ENCODE measurements around the gene HIP1R.

HIP1R gene

DNA sequence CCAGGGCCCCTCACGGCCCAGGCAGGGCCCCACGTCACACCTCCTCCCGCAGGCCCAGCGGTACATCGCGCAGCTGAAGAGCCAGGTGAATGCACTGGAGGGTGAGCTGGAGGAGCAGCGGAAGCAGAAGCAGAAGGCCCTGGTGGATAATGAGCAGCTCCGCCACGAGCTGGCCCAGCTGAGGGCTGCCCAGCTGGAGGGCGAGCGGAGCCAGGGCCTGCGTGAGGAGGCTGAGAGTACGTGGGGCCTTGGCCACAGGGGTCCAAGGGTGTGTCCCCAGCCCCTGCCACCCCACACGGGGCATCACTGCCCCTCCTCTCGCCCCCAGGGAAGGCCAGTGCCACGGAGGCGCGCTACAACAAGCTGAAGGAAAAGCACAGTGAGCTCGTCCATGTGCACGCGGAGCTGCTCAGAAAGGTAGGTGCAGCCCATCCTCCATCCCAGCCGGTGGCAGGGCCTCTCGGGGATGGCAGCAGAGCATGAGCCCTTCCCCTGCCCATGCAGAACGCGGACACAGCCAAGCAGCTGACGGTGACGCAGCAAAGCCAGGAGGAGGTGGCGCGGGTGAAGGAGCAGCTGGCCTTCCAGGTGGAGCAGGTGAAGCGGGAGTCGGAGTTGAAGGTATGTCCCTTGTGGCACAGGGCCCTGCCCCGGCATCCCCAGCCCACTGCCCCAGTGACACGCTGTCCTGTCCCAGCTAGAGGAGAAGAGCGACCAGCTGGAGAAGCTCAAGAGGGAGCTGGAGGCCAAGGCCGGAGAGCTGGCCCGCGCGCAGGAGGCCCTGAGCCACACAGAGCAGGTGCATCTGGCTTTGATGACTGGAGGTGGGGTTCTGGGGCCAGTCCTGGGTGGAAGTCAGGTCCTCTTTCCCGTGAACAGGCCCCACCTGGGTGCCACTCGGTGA lies 20.9 kb downstream of the HIP1R start:
- no peak overlapping the region for H3K4me3 ChIP-seq (replicated peaks; ENCODE audit: low read depth, low read length)
- DNase-seq (ENCODE audit: extremely low read depth, low read depth), result no peak
- TF ChIP-seq, protein P1, sequence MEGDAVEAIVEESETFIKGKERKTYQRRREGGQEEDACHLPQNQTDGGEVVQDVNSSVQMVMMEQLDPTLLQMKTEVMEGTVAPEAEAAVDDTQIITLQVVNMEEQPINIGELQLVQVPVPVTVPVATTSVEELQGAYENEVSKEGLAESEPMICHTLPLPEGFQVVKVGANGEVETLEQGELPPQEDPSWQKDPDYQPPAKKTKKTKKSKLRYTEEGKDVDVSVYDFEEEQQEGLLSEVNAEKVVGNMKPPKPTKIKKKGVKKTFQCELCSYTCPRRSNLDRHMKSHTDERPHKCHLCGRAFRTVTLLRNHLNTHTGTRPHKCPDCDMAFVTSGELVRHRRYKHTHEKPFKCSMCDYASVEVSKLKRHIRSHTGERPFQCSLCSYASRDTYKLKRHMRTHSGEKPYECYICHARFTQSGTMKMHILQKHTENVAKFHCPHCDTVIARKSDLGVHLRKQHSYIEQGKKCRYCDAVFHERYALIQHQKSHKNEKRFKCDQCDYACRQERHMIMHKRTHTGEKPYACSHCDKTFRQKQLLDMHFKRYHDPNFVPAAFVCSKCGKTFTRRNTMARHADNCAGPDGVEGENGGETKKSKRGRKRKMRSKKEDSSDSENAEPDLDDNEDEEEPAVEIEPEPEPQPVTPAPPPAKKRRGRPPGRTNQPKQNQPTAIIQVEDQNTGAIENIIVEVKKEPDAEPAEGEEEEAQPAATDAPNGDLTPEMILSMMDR (IDR thresholded peaks at IDR 0.05; ENCODE audit: low read depth, low read length, missing control alignments), result no peak

- TF ChIP-seq, protein P1 (IDR thresholded peaks at IDR 0.05; ENCODE audit: low read depth, low read length, missing control alignments), result no peak
- no peak overlapping the region for H3K4me3 ChIP-seq (replicated peaks; ENCODE audit: low read depth, low read length)
- no peak for DNase-seq (ENCODE audit: extremely low read depth, low read depth)
Measured at GRCh38 chr12:122856999-122857671, 21.9 kb downstream of the HIP1R start.

- H3K4me3 ChIP-seq (replicated peaks; ENCODE audit: low read depth, low read length), result no peak overlapping the region
- TF ChIP-seq, protein P1 (IDR thresholded peaks at IDR 0.05; ENCODE audit: low read depth, low read length, missing control alignments), result no peak
Measured at GRCh38 chr12:122858171-122858570, 22.9 kb downstream of the HIP1R start.

GRCh38 chr12:122858591-122859302 lies 23.5 kb downstream of the HIP1R start:
- no peak overlapping the region for H3K4me3 ChIP-seq (replicated peaks; ENCODE audit: low read depth, low read length)
- DNase-seq (ENCODE audit: extremely low read depth, low read depth), result no peak
- TF ChIP-seq, protein P1 (IDR thresholded peaks at IDR 0.05; ENCODE audit: low read depth, low read length, missing control alignments), result no peak

More at GRCh38 chr12:122858171-122858570, 22.9 kb downstream of the HIP1R start:
- DNase-seq (ENCODE audit: extremely low read depth, low read depth), result no peak

GRCh38 chr12:122859303-122860039 lies 24.2 kb downstream of the HIP1R start:
- no peak for DNase-seq (ENCODE audit: extremely low read depth, low read depth)
- TF ChIP-seq, protein P1 (IDR thresholded peaks at IDR 0.05; ENCODE audit: low read depth, low read length, missing control alignments), result no peak
- H3K4me3 ChIP-seq (replicated peaks; ENCODE audit: low read depth, low read length), result no peak overlapping the region

Measured in HFF-Myc (cell line).